Pons (tissue), 1 donor: ENCODE results near the gene CLASP1.

Experiments used
- DNase-seq: peaks from one replicate; pipeline ENCODE4 v3.0.0-alpha.2; 2016; ENCODE audit warnings: low spot score

The CLASP1 gene

GRCh38 chr2:121541495-121541894 is 107.8 kb downstream of the CLASP1 start:
- no peak for DNase-seq

GRCh38 chr2:121539750-121540469 is 109.4 kb downstream of the CLASP1 start:
- DNase-seq: no peak

- DNase-seq: no peak
These were observed 112.3 kb downstream of the CLASP1 start for GRCh38 chr2:121536850-121537557.

GRCh38 chr2:121536347-121536746 is 112.9 kb downstream of the CLASP1 start:
- no peak for DNase-seq

GRCh38 chr2:121534007-121534406 is 115.3 kb downstream of the CLASP1 start:
- DNase-seq: no peak

- no peak for DNase-seq
These were observed 116.4 kb downstream of the CLASP1 start for GRCh38 chr2:121532894-121533293.

GRCh38 chr2:121532347-121532766 is 116.9 kb downstream of the CLASP1 start:
- no peak for DNase-seq

GRCh38 chr2:121530212-121530705 is 119.0 kb downstream of the CLASP1 start:
- peak; percentile 86 for DNase-seq

GRCh38 chr2:121529439-121530211 is 119.6 kb downstream of the CLASP1 start:
- DNase-seq: peak; percentile 56

- no peak for DNase-seq
These were observed 122.1 kb downstream of the CLASP1 start for GRCh38 chr2:121527009-121527682.

- DNase-seq: no peak
These were observed 124.4 kb downstream of the CLASP1 start for GRCh38 chr2:121524685-121525425.

- peak; percentile 63 for DNase-seq
These were observed 127.9 kb downstream of the CLASP1 start for GRCh38 chr2:121521359-121521758.

GRCh38 chr2:121520641-121520994 is 128.6 kb downstream of the CLASP1 start:
- DNase-seq: peak; percentile 59

GRCh38 chr2:121519732-121520640 is 129.3 kb downstream of the CLASP1 start:
- peak; percentile 99 for DNase-seq

GRCh38 chr2:121519153-121519552 is 130.1 kb downstream of the CLASP1 start:
- peak; percentile 52 for DNase-seq

- DNase-seq: no peak
These were observed 135.5 kb downstream of the CLASP1 start for GRCh38 chr2:121513597-121514333.

GRCh38 chr2:121510857-121511256 is 138.4 kb downstream of the CLASP1 start:
- no peak for DNase-seq

GRCh38 chr2:121506621-121507020 is 142.6 kb downstream of the CLASP1 start:
- no peak for DNase-seq

- no peak for DNase-seq
These were observed 143.2 kb downstream of the CLASP1 start for GRCh38 chr2:121505986-121506586.
